GM12892 (cell line): ENCODE measurements around the gene ABCA6.

ENCODE experiments used
- POLR2A ChIP-seq: IDR thresholded peaks from 2 replicates; pipeline ENCODE4 v1.6.1; 2011; ENCODE audit warnings: low read depth, low read length, control low read depth
- POLR2AphosphoS5 ChIP-seq: IDR thresholded peaks from 2 replicates; pipeline ENCODE4 v1.6.1; 2011; ENCODE audit warnings: low read depth, low read length, control low read depth

GRCh38 chr17:69061721-69062556, 79.8 kb downstream of the ABCA6 start:
- no peak for TF ChIP-seq POLR2A
- no peak for TF ChIP-seq POLR2AphosphoS5
